Natural killer cell (primary cell): Measurements from ENCODE around the gene NHS. TPM values are rescaled to one million over a fixed set of nuclear protein-coding genes. Genes with fewer than 3 reads are reported as not detected.

Experiments
- ATAC-seq, 3 donors: fragments of 150-1000 bp in 2 of 3; fragments of 200-7000 bp in 1 of 3; cut with Tn5 transposase; 1 replicate in 1 of 3; 2 replicates in 2 of 3; pipeline ENCODE4 v1.10.0; 2021; ENCODE audit warnings: mild to moderate bottlenecking in 2 of 3, moderate library complexity in 2 of 3
- DNase-seq, 2 donors: peaks; one replicate each; pipeline versions ENCODE4 v3.0.0 to v3.0.0-alpha.2; 2013 to 2021; ENCODE audit warnings: mixed read lengths in 1 of 2
- H3K27ac ChIP-seq: one replicate; pipeline ENCODE4 v1.5.1; 2013; ENCODE audit warnings: mild to moderate bottlenecking, low read length
- H3K27me3 ChIP-seq: one replicate; pipeline ENCODE4 v1.6.1; 2013; ENCODE audit warnings: low read length; ENCODE audit not compliant: control insufficient read depth, insufficient read depth
- H3K36me3 ChIP-seq: one replicate; pipeline ENCODE4 v1.6.1; 2013; ENCODE audit warnings: low read length; ENCODE audit not compliant: control insufficient read depth, insufficient read depth
- H3K4me1 ChIP-seq: one replicate; pipeline ENCODE4 v1.6.1; 2013; ENCODE audit warnings: low read length; ENCODE audit not compliant: control insufficient read depth, insufficient read depth
- H3K4me3 ChIP-seq: one replicate; pipeline ENCODE4 v1.5.1; 2013; ENCODE audit warnings: low read length
- H3K9me3 ChIP-seq: one replicate; pipeline ENCODE4 v1.6.1; 2013; ENCODE audit warnings: low read length; ENCODE audit not compliant: control insufficient read depth, insufficient read depth
- H3K27ac Mint-ChIP-seq, 2 donors: one replicate each; pipeline ENCODE4 v1.8.0; 2022; ENCODE audit warnings: mild to moderate bottlenecking in 2 of 2, mixed read lengths in 2 of 2, moderate library complexity in 1 of 2
- H3K27me3 Mint-ChIP-seq, 2 donors: one replicate each; pipeline ENCODE4 v1.8.0; 2022; ENCODE audit warnings: low read depth in 2 of 2, mixed read lengths in 2 of 2
- H3K36me3 Mint-ChIP-seq: one replicate; pipeline ENCODE4 v1.8.0; 2022; ENCODE audit warnings: mixed read lengths
- H3K4me1 Mint-ChIP-seq, 2 donors: one replicate each; pipeline ENCODE4 v1.8.0; 2022; ENCODE audit warnings: mixed read lengths in 2 of 2
- H3K4me3 Mint-ChIP-seq: one replicate; pipeline ENCODE4 v1.8.0; 2022; ENCODE audit warnings: mild to moderate bottlenecking, moderate library complexity, mixed read lengths
- H3K9me3 Mint-ChIP-seq, 2 donors: one replicate each; pipeline ENCODE4 v1.8.0; 2022; ENCODE audit warnings: mixed read lengths in 2 of 2
- WGBS: methylation state at CpG from one replicate; pipeline ENCODE4 v1.1.7; 2013; ENCODE audit warnings: missing lambda C conversion rate; ENCODE audit not compliant: insufficient coverage; 5-methylcytosine and 5-hydroxymethylcytosine counted together
- intact Hi-C: fragments of 100-400 bp; cut with micrococcal nuclease; formaldehyde crosslinking; loops from one replicate; pipeline ENCODE4 v1.14.2; 2022
- total RNA-seq, 4 donors: library from RNA; stranded (reverse); fragments of 120-200 nt in 1 of 4; gene quantifications; one replicate each; pipeline versions ENCODE4 v1.2.3 to v1.2.4, GENCODE V29; 2013 to 2022
- TF ChIP-seq, protein P1 (sequence below): fragments of 200-600 bp; IDR thresholded peaks from one replicate; pipeline ENCODE4 v1.8.0; 2022; ENCODE audit warnings: antibody characterized with exemption

The NHS gene
- total RNA-seq, 3 donors from 2014 or later (not counting 1 experiment from before 2014, with no cell fraction given), result 0.05 to 0.28 TPM; not detected in 1

DNA sequence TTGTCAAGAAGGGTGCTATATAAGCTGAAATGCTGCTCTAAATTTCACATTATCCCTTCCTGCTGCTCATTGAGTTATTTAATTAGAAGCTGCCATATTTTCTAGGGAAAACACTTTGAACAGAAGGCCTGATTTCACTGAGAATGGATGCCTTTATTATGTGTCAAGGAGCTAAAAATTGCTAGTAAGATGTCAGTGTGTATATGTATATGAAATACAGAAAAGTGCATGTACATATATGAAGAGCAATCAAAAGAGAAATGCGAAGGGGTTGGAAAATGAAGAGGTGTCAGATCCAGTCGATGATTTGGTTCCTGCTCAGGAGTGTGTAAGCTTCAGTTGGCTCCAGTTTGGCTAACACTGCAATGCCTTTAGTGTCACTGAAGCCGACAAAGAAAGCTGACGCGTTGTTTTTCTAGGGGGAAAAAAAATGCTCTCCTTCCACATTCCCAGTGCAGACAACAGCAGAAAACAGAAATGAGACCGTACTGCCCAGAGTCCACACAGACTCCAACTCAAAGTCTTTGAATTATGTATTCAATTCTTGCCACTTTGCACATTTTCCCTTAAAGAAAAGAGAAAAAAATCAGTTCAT is 154.2 kb downstream of the NHS start:
- Mint-ChIP-seq H3K36me3 (no peaks in the 10 kb centered on the region), H3K27ac (no peak overlapping the region), H3K27me3 (peaks cover 6 to 20% of the 10 kb centered on the region in 2 donors), H3K4me3 (no peak overlapping the region), H3K4me1 (no peaks in the 10 kb centered on the region), H3K9me3 (no peaks in the 10 kb centered on the region)
- Histone ChIP-seq H3K27ac (no peak overlapping the region), H3K36me3 (no peaks in the 10 kb centered on the region), H3K4me1 (no peaks in the 10 kb centered on the region), H3K27me3 (no peaks in the 10 kb centered on the region), H3K4me3 (no peak overlapping the region), H3K9me3 (no peaks in the 10 kb centered on the region)
- DNase-seq (no peak), ATAC-seq (no peak)
- TF ChIP-seq, protein P1, sequence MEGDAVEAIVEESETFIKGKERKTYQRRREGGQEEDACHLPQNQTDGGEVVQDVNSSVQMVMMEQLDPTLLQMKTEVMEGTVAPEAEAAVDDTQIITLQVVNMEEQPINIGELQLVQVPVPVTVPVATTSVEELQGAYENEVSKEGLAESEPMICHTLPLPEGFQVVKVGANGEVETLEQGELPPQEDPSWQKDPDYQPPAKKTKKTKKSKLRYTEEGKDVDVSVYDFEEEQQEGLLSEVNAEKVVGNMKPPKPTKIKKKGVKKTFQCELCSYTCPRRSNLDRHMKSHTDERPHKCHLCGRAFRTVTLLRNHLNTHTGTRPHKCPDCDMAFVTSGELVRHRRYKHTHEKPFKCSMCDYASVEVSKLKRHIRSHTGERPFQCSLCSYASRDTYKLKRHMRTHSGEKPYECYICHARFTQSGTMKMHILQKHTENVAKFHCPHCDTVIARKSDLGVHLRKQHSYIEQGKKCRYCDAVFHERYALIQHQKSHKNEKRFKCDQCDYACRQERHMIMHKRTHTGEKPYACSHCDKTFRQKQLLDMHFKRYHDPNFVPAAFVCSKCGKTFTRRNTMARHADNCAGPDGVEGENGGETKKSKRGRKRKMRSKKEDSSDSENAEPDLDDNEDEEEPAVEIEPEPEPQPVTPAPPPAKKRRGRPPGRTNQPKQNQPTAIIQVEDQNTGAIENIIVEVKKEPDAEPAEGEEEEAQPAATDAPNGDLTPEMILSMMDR, result no peak
- WGBS, result 80% methylated on average over 5 of the region's 6 CpGs
- intact Hi-C loops, result no loop called here

DNA sequence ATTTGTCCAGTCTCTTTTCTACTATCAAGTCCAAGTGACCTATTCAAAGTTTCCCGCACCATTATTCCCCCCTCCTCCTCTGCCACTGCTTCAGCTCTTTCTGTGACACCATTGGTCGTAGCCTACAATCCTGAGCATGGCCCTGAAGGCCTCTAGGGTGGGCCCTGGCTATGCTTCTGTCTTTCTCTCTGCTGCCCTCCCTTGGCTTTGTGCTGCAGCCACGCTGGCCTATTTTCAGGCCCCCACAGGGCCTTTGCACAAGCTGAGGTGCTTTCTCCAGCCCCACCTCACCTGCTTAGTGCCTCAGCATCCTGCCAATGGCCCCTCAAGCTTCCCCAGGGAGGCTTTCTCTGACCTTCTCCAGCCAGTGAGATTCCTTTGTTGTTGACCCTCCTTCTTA is 156.5 kb downstream of the NHS start:
- Mint-ChIP-seq H3K4me1 (no peaks in the 10 kb centered on the region), H3K36me3 (no peaks in the 10 kb centered on the region), H3K9me3 (no peaks in the 10 kb centered on the region), H3K4me3 (no peak overlapping the region), H3K27me3 (peaks cover 10 to 20% of the 10 kb centered on the region in 2 donors), H3K27ac (no peak overlapping the region)
- H3K36me3 ChIP-seq, result no peaks in the 10 kb centered on the region
- DNase-seq (no peak), ATAC-seq (no peak)
- H3K4me1 ChIP-seq, result no peaks in the 10 kb centered on the region
- H3K27ac ChIP-seq, result no peak overlapping the region
- TF ChIP-seq, protein P1, result no peak
- no peak overlapping the region for H3K4me3 ChIP-seq
- WGBS, result 91% methylated on average over 3 of the region's 3 CpGs
- H3K9me3 ChIP-seq, result no peaks in the 10 kb centered on the region
- intact Hi-C loops, result no loop called here
- no peaks in the 10 kb centered on the region for H3K27me3 ChIP-seq

DNA sequence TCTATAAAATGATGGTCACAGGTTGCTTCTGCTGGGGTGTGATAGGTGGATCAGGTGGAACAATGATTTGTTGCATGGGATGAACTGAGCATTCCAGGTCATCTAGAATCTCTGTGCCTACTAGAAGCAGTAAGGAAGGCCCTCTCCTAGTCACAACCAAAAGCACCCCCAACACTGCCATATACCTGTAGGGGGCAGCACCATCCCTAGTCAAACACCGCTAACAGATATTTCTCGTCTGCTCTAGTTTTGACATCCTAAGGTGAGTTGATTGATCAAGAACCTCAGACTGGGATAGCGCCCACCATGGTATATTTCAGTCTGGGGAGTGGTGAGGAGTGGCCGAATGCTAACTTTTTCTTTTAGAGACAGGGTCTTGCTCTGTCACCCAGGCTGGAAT is 160.2 kb downstream of the NHS start:
- intact Hi-C loops, result loop anchor here (2.0 to 5.0 kb wide), 2 partner anchors 56 to 157 kb away; no protein-coding TSS in a partner anchor
- H3K4me1 Mint-ChIP-seq, result no peaks in the 10 kb centered on the region

More for the DNA sequence above, 160.2 kb downstream of the NHS start:
- TF ChIP-seq, protein P1, result no peak
- Mint-ChIP-seq H3K9me3 (no peaks in the 10 kb centered on the region), H3K27ac (no peak overlapping the region), H3K27me3 (peaks cover 20 to 23% of the 10 kb centered on the region in 2 donors), H3K4me3 (no peak overlapping the region), H3K36me3 (no peaks in the 10 kb centered on the region)
- peak in 1 of 2 donors; percentile 49 for DNase-seq
- Histone ChIP-seq H3K4me1 (no peaks in the 10 kb centered on the region), H3K27me3 (no peaks in the 10 kb centered on the region), H3K9me3 (no peaks in the 10 kb centered on the region), H3K36me3 (no peaks in the 10 kb centered on the region), H3K4me3 (no peak overlapping the region), H3K27ac (no peak overlapping the region)
- 80% methylated on average over 1 of the region's 4 CpGs for WGBS
- no peak for ATAC-seq
